HTERT RPE-1 (cell line): ENCODE data around the gene RBM22.

Source experiments
- in situ Hi-C: fragments of 300-500 bp; cut with MboI; formaldehyde crosslinking; loops from 4 replicates; pipeline ENCODE4 v1.14.3; 2020; ENCODE audit warnings: low sequenced_read_pairs

RBM22 gene

DNA sequence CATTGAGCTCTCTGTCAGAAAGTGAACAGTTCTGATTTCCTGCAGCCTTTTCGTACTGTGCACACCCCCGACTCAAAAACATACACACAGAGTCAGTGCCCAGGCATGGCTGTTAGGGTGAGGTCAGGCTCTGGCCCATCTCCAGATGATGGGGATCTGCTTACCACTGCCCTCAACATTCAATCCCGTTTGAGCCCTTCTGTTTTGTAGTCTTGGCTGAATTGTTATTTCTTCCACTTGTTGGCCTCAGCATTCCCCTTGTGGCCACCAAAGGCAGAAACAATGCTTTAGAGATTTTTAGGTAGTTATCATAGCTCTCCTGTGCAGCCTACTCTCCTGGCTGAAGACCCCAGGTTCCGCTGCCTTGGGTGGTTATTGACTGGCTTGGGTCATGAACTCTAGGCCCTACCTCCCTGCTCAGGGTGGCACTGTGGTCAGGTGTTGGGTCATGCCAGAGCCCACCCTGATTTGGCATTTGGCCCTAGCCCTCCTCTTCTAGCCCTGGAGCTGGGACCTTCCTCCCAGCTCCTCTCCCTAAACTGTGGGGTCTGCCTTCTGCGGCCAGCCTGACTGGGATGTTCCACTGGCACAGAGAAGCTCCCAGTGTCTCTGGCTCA lies 47.6 kb downstream of the RBM22 start:
- in situ Hi-C loops, result no loop called here

DNA sequence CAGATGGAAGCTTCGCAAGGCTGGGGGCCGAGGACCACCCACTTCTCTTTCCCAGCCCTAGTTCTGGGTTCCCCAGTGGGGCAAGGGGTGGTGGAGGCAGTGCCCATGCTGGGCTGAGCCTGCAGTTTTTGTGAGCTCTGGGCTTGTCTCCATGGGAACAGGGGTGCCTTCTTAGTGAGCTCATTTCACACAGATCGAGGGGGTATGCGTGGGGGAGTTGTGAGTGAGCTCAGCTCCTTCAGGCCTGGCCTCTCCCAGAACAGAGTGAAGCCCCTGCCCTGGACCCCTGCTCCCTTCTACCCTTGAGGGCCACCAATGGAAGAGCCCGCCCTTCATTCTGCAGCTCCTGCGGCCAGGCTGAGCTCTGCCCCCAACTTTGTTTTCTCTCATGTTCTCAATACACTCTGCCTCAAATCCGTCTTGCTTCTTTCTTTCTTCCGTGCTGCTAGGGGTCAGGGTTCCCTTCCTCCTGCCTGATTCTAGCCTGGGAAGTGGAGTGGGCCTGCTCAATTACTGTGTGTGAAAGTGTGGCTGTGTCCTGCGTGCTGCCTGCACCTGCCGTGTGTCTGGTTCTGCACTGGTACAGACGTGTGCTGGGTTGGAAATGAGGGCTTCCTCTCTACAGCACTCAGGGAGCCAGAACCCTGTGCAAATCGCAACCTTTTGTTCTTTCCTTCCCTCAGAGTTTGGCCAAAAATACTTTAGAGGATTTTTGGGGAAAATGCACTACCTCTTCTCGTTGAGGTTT lies 48.8 kb downstream of the RBM22 start:
- in situ Hi-C loops, result no loop called here

DNA sequence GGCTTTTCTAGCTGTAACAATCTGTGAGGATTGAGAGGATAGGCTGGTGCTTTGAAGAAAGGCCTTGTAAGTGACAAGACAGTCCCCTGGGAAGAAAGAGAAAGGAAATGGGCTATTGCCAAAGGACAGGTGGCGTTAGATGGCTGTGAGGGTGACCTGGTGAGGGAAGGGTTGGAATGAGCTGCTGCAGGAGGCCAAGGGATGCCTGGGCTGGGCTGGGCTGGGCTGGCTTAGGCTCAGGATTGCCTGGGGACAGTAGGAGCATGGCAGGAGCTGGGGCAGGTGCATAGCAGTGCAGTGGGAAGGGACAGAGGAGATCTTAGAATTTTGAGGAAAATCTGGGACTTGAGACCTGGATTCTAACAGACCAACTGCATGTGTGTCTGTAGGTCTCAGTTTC lies 49.5 kb downstream of the RBM22 start:
- in situ Hi-C loops, result no loop called here

DNA sequence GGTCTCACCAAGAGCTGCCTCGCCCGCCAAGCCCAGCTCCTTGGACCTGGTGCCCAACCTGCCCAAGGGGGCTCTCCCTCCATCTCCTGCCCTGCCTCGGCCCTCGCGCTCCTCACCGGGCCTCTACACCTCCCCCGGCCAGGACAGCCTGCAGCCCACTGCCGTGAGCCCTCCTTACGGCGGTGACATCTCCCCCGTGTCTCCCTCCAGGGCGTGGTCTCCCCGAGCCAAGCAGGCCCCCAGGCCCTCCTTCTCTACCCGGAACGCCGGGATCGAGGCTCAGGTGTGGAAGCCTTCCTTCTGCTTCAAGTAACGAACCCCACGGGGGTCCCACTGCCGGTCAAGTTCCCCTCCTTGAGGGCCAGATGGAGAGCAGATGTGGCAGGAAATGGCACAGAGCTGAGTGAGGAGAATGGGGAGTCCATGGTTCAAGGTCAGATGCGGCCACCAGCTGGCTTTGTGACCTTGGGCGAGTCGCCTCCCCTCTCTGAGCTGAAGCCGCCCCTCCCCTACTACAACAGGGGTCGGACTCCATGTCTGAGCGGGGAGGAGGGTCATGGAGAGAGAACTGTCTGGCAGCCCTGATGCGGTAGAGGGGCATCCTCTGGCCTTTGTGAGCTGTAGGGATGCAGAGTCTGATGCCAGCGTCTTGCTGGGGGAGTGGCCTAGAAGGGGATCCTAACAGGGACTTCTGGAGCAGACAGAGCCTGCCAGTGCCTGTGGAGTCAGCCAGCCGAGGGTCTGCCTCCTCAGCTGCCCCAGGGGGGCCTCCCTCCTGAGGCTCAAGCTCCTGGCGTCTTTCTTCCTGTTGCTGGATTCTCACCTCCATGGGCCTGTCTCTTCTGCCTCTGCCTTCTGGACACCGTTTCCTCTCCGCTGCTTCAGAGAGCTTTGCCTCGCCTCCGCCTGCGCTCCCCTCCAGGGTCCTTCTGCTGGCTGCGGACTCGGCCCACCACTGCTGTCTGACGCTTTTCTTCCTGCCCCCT lies 50.5 kb downstream of the RBM22 start:
- in situ Hi-C loops, result no loop called here

DNA sequence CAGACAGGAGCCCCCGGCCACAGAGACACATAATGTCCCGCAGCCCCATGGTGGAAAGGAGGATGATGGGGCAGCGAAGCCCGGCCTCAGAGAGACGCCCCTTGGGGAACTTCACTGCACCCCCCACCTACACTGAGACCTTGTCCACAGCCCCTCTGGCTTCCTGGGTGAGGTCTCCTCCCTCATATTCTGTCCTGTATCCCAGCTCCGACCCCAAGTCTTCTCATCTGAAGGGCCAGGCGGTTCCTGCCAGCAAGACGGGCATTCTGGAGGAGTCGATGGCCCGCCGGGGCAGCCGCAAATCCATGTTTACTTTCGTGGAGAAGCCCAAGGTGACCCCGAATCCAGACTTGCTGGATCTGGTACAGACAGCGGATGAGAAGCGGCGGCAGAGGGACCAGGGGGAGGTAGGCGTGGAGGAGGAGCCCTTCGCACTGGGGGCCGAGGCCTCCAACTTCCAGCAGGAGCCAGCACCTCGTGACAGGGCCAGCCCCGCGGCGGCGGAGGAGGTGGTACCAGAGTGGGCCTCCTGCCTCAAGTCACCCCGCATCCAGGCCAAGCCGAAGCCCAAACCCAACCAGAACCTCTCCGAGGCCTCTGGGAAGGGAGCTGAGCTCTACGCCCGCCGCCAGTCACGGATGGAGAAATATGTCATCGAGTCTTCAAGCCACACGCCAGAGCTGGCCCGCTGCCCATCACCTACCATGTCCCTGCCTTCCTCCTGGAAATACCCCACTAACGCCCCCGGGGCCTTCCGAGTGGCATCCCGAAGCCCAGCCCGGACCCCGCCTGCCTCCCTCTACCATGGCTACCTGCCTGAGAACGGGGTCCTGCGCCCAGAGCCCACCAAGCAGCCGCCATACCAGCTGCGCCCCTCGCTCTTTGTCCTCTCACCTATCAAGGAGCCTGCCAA lies 51.5 kb downstream of the RBM22 start:
- in situ Hi-C loops, result no loop called here

- in situ Hi-C loops, result no loop called here
Measured at GRCh38 chr5:150648294-150649107, 52.4 kb downstream of the RBM22 start.

DNA sequence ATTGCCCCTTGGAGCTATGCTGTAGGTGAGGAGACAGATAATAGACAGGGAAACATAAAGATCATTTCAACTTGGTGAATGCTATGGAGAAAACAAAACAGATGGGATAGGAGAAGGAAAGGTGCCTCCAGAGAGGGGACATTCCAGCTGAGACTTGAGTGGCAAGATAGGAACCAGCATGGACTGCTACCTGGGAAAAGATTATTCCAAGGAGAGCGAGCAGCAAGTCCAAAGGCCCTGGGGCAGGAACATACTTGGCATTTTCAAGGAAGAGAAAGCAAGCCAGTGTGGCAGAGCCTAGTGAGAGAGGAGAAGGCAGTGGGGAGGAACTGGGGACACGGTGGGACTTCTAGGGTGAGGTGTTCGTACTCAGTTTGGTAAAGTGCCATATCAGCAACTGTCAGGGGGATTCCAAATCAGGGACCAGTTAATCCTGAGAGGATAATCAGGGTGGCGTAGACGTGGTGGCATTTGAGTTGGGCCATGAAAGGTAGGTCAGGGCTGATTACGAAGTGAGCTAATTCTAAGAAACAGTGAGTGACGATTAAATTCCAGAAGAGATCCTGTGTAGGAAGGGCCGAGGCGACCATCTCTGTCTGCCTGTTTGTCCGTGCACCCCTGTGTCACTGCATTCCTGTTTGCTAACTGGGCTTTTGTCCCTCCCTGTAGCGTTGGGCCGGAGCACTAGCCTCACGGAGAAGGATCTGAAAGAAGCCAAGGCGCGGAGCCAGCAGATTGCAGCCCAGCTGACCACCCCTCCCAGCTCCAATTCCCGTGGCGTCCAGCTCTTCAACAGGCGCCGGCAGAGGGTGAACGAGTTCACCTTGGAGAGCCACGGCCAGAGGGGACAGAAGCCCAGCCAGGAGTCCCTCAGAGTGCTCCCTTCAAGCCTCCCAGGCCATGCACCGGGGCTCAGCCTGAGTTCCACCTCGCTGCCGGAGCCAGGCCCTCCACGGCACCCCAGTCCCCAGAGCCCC lies 53.3 kb downstream of the RBM22 start:
- in situ Hi-C loops, result no loop called here

DNA sequence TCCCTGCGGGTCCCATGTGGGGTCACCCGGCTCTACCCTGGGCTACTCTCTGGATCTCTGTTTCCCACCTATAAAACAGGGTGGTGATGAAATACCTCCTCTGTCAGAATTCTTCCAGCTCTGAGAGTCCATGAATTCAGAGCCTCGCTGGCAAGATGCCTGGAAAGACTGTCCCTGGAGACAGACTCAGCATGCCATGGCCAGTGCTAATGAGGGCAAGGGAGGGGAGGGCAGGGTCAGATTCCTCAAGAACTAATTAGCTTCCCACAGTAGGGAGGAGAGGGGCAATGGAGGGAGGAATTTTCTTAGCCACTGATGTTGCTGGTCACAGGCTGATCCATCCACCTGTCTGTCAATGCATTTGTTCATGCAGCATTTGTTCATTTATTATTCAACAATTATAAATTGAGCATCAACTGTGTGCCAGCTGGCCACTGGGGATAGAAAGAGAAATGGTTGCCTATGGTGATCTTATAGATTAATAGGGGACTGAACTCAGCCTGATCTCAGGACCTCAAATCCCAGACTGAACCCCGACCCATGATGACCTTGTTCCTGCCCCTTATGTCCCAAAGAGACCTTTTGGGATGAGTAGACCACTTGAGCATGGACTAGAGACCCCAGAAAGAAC lies 55.7 kb downstream of the RBM22 start:
- in situ Hi-C loops, result no loop called here

GRCh38 chr5:150644514-150644913 lies 56.3 kb downstream of the RBM22 start:
- in situ Hi-C loops, result no loop called here

GRCh38 chr5:150644058-150644457 lies 56.8 kb downstream of the RBM22 start:
- in situ Hi-C loops, result no loop called here

GRCh38 chr5:150642991-150643710 lies 57.7 kb downstream of the RBM22 start:
- in situ Hi-C loops, result no loop called here

- in situ Hi-C loops, result no loop called here
Measured at GRCh38 chr5:150642567-150642927, 58.3 kb downstream of the RBM22 start.

- in situ Hi-C loops, result no loop called here
Measured at GRCh38 chr5:150641824-150642566, 58.9 kb downstream of the RBM22 start.

DNA sequence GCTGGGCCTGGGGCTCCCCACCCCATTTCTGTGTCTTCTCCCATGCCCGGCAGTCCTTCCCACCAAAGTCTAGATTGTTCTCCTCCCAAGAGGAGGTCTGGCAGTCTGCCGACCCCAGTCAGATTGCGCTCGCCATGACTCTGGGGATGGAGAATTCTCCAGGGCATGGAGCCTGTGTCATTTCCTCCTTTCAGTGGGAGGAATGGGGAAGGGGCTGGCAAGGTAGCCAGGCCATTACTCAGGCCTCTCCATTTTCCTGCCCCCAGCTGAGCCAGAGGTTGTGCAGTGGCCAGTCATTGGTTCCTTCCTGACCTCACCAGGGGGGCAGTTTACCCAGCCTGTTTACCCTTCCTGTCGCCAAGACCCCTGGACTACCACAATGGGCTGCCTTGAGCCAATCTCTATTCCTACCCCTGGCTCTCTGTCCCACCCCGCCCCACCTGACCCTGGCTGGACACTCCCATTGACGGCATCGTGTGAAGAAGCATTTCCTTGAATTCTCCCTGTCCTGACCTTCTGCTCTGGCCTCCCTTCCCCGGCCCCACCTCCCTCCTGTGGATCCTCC lies 59.8 kb downstream of the RBM22 start:
- in situ Hi-C loops, result no loop called here
